ENCODE results near the gene TIAM1. TPM values are rescaled to one million over a fixed set of nuclear protein-coding genes. Genes with fewer than 3 reads are reported as not detected.

Gene TIAM1
- total RNA-seq, 1 donor from 2014 or later: 131 TPM

GRCh38 chr21:31289702-31290101 is 54.4 kb downstream of the TIAM1 start:
- Mint-ChIP-seq H3K27ac (ENCODE audit: unreplicated experiment) (no peak overlapping the region), H3K4me1 (ENCODE audit: unreplicated experiment) (peaks cover 11% of the 10 kb centered on the region), H3K4me3 (ENCODE audit: unreplicated experiment) (no peak overlapping the region), H3K27me3 (ENCODE audit: unreplicated experiment) (no peaks in the 10 kb centered on the region), H3K9me3 (ENCODE audit: unreplicated experiment) (no peaks in the 10 kb centered on the region), H3K36me3 (ENCODE audit: low read depth, unreplicated experiment) (peaks cover 34% of the 10 kb centered on the region)
- TF ChIP-seq, protein P1, sequence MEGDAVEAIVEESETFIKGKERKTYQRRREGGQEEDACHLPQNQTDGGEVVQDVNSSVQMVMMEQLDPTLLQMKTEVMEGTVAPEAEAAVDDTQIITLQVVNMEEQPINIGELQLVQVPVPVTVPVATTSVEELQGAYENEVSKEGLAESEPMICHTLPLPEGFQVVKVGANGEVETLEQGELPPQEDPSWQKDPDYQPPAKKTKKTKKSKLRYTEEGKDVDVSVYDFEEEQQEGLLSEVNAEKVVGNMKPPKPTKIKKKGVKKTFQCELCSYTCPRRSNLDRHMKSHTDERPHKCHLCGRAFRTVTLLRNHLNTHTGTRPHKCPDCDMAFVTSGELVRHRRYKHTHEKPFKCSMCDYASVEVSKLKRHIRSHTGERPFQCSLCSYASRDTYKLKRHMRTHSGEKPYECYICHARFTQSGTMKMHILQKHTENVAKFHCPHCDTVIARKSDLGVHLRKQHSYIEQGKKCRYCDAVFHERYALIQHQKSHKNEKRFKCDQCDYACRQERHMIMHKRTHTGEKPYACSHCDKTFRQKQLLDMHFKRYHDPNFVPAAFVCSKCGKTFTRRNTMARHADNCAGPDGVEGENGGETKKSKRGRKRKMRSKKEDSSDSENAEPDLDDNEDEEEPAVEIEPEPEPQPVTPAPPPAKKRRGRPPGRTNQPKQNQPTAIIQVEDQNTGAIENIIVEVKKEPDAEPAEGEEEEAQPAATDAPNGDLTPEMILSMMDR (IDR thresholded peaks at IDR 0.05; ENCODE audit: unreplicated experiment): no peak
- no peak for DNase-seq (ENCODE audit: low spot score)

DNA sequence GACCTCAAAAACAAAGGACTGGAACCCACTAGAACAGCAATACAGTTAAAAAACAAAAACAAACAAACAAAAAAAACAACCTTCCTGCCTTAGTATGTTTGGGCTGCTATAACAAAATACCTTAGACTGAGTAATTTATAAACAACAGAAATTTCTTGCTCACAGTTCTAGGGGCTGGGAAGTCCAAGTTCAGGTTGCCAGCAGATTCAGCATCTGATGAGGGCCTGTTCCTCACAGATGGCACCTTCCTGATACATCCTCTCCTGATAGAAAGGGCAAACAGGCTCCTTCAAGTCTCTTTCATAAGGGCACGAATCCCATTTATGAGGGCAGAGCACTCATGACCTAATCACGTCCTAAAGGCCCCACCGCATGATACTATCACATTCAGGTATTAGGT is 55.9 kb downstream of the TIAM1 start:
- Mint-ChIP-seq H3K4me1 (ENCODE audit: unreplicated experiment) (peaks cover 17% of the 10 kb centered on the region), H3K36me3 (ENCODE audit: low read depth, unreplicated experiment) (peaks cover 26% of the 10 kb centered on the region), H3K27me3 (ENCODE audit: unreplicated experiment) (no peaks in the 10 kb centered on the region), H3K27ac (ENCODE audit: unreplicated experiment) (no peak overlapping the region), H3K4me3 (ENCODE audit: unreplicated experiment) (no peak overlapping the region), H3K9me3 (ENCODE audit: unreplicated experiment) (no peaks in the 10 kb centered on the region)
- TF ChIP-seq, protein P1 (IDR thresholded peaks at IDR 0.05; ENCODE audit: unreplicated experiment): no peak
- DNase-seq (ENCODE audit: low spot score): no peak

DNA sequence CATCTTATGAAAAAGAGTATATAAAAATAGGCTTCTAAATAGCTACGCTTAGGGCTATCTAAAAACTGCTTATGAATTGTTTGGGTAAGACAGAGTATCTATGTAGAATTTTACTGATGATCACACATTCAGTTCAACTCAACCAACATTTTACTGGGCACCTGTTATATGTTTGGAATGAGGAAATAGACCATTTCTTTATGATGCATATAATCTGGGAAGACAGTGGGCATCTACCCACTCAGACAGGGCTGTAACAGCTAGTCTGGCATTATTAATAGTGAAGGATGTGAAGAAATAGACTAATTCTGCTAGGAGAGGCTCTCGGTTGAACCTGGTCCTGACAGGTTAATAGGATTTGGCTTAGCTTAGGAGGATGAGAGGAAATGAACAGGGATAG is 56.9 kb downstream of the TIAM1 start:
- Mint-ChIP-seq H3K27me3 (ENCODE audit: unreplicated experiment) (no peaks in the 10 kb centered on the region), H3K36me3 (ENCODE audit: low read depth, unreplicated experiment) (peaks cover 24% of the 10 kb centered on the region), H3K4me1 (ENCODE audit: unreplicated experiment) (peaks cover 26% of the 10 kb centered on the region), H3K9me3 (ENCODE audit: unreplicated experiment) (no peaks in the 10 kb centered on the region), H3K27ac (ENCODE audit: unreplicated experiment) (no peak overlapping the region), H3K4me3 (ENCODE audit: unreplicated experiment) (no peak overlapping the region)
- TF ChIP-seq, protein P1 (IDR thresholded peaks at IDR 0.05; ENCODE audit: unreplicated experiment): no peak
- no peak for DNase-seq (ENCODE audit: low spot score)

DNA sequence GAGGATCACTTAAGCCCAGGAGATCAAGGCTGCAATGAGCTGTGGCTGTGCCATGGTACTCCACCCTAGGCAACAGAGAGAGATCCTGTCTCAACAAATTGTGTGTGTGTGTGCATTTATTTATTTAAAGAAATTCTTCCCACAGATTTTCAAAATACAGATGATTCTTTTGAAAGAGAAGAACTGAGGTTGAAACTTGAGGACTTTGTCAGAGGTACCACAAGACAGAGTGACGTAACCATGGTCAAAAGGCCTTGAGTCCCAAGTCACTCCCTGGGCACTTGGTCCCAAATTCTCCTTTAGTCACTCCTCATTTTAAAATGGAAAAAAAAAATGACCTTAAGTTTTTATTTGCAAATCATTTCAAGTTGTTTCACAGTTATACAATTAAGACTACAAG is 57.4 kb downstream of the TIAM1 start:
- TF ChIP-seq, protein P1 (IDR thresholded peaks at IDR 0.05; ENCODE audit: unreplicated experiment): no peak
- Mint-ChIP-seq H3K27ac (ENCODE audit: unreplicated experiment) (no peak overlapping the region), H3K4me3 (ENCODE audit: unreplicated experiment) (no peak overlapping the region), H3K36me3 (ENCODE audit: low read depth, unreplicated experiment) (peaks cover 21% of the 10 kb centered on the region), H3K4me1 (ENCODE audit: unreplicated experiment) (peaks cover 23% of the 10 kb centered on the region), H3K27me3 (ENCODE audit: unreplicated experiment) (no peaks in the 10 kb centered on the region), H3K9me3 (ENCODE audit: unreplicated experiment) (no peaks in the 10 kb centered on the region)
- DNase-seq (ENCODE audit: low spot score): no peak

DNA sequence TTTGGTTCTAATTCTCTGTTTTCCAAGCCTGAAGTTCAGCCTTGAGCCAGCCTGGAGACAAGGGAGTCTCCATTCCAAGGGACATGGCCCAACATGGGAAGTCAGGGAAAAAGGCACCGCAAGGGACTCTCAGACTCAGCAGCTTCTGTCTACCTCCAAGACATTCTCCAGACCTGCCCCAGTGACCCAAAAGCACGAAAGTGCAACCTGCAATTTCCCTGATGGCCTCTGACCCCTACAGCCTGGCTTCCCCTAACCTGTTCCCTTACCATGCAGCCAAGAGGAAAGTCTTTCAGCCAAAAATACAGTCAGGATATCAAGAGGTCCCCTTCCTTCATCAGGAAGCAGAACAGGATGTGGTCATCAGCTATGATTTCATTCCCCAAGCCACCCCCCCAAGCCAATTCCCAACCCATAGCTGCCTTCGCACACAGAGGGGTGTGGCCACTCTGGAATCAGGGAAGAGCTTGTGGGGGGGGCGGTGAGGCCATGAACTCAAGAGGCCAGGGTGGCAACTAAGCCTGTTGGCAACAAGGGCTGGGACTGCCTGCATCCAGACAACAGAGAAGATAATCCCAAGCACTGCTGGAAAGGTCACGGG is 59.2 kb downstream of the TIAM1 start:
- Mint-ChIP-seq H3K9me3 (ENCODE audit: unreplicated experiment) (no peaks in the 10 kb centered on the region), H3K36me3 (ENCODE audit: low read depth, unreplicated experiment) (peaks cover 23% of the 10 kb centered on the region), H3K4me3 (ENCODE audit: unreplicated experiment) (no peak overlapping the region), H3K27me3 (ENCODE audit: unreplicated experiment) (peaks cover under 1% of the 10 kb centered on the region), H3K4me1 (ENCODE audit: unreplicated experiment) (peaks cover 25% of the 10 kb centered on the region), H3K27ac (ENCODE audit: unreplicated experiment) (peak overlapping the region; percentile 90)
- TF ChIP-seq, protein P1 (IDR thresholded peaks at IDR 0.05; ENCODE audit: unreplicated experiment): no peak
- DNase-seq (ENCODE audit: low spot score): peak; percentile 20
